K562 (cell line): ENCODE data around the gene ZNF439. TPM values are rescaled to one million over a fixed set of nuclear protein-coding genes. Genes with fewer than 3 reads are reported as not detected.

Experiments
- ATAC-seq: fragments of 200-7000 bp; cut with Tn5 transposase; 3 replicates; pipeline ENCODE4 v1.9.1; 2020; ENCODE audit warnings: moderate library complexity
- BruUV-seq: library from RNA; stranded (reverse); fragments of 400-500 nt; replicated peaks from 2 replicates; lab custom pipeline; 2021; lab: Mats Ljungman, UMichigan
- CTCF ChIA-PET: fragments of 300-600 bp; formaldehyde crosslinking; extraction: SDS; loops from one replicate; lab custom pipeline; 2021; ENCODE audit warnings: low intra/inter-chr PET ratio; lab: Yijun Ruan, JAX
- POLR2A ChIA-PET: fragments of 300-600, 350-650 bp; sonication (Branson Sonifier 250); formaldehyde crosslinking; extraction: SDS; loops from one replicate; lab custom pipeline; 2021; ENCODE audit warnings: antibody characterized with exemption, inconsistent platforms; lab: Yijun Ruan, JAX
- DNase-seq, 4 experiments: peaks; one replicate each; pipeline versions ENCODE4 v3.0.0 to v3.0.0-alpha.2; 2011 to 2018; ENCODE audit warnings: low spot score in 3 of 4, mixed read lengths in 3 of 4; ENCODE audit errors: extremely low read depth in 1 of 4
- FAIRE-seq: peaks from 2 replicates; lab custom pipeline; 2011; peaks lifted over from hg19 to GRCh38; lab: Jason Lieb, UNC
- H2AFZ ChIP-seq: 2 replicates; pipeline ENCODE4 v1.6.0; 2011; ENCODE audit warnings: low read depth, low read length, control low read depth, inconsistent platforms
- H3K27ac ChIP-seq: fragments of 200-600 bp; 3 replicates; pipeline ENCODE4 v1.8.0; 2011; ENCODE audit warnings: low read depth, mild to moderate bottlenecking, control low read depth, inconsistent platforms, low read length, moderate library complexity, mixed read lengths; ENCODE audit errors: extremely low read depth
- H3K27me3 ChIP-seq, 2 experiments: fragments of 300-600 bp in 1 of 2; 2 replicates in 1 of 2; 3 replicates in 1 of 2; pipeline versions ENCODE4 v1.6.0 to v1.8.0; 2011; ENCODE audit warnings: inconsistent platforms in 2 of 2, low read length in 2 of 2, mild to moderate bottlenecking in 1 of 2, mixed read lengths in 1 of 2, moderate library complexity in 1 of 2; ENCODE audit not compliant: control insufficient read depth in 2 of 2, insufficient read depth in 2 of 2
- H3K36me3 ChIP-seq: fragments of 300-600 bp; 3 replicates; pipeline ENCODE4 v1.8.0; 2011; ENCODE audit warnings: mild to moderate bottlenecking, low read length, inconsistent platforms; ENCODE audit not compliant: control insufficient read depth, insufficient read depth
- H3K4me1 ChIP-seq, 2 experiments: fragments of 200-600 bp in 1 of 2; replicated peaks in 1 of 2; 2 replicates in 1 of 2; 3 replicates in 1 of 2; pipeline versions ENCODE4 v1.5.1 to v1.8.0; 2011; ENCODE audit warnings: inconsistent platforms in 2 of 2, low read length in 2 of 2, mild to moderate bottlenecking in 1 of 2, mixed read lengths in 1 of 2, moderate library complexity in 1 of 2; ENCODE audit not compliant: control insufficient read depth in 2 of 2, insufficient read depth in 2 of 2
- H3K4me2 ChIP-seq: 2 replicates; pipeline ENCODE4 v1.6.1; 2011; ENCODE audit warnings: low read length, control low read depth, inconsistent platforms, mixed read lengths; ENCODE audit not compliant: insufficient read depth
- H3K4me3 ChIP-seq: fragments of 200-600 bp; sonication (generic), shearing (Covaris generic); 2 replicates; pipeline ENCODE4 v1.5.1; 2016; ENCODE audit warnings: control low read depth, inconsistent platforms
- H3K79me2 ChIP-seq: fragments of 200-600 bp; 3 replicates; pipeline ENCODE4 v1.8.0; 2011; ENCODE audit warnings: low read length, inconsistent platforms; ENCODE audit not compliant: control insufficient read depth, insufficient read depth
- H3K9ac ChIP-seq, 2 experiments: 2 replicates each; pipeline versions ENCODE4 v1.6.0 to v1.6.1; 2011; ENCODE audit warnings: low read depth in 2 of 2, low read length in 2 of 2, control low read depth in 1 of 2, inconsistent platforms in 1 of 2, mild to moderate bottlenecking in 1 of 2, mixed read lengths in 1 of 2; ENCODE audit not compliant: insufficient read depth in 1 of 2
- H3K9me1 ChIP-seq: one replicate; pipeline ENCODE4 v1.6.0; 2011; ENCODE audit warnings: inconsistent platforms, mild to moderate bottlenecking, low read length, moderate library complexity; ENCODE audit not compliant: control insufficient read depth, insufficient read depth
- H3K9me3 ChIP-seq: replicated peaks from 2 replicates; pipeline ENCODE4 v1.5.1; 2011; ENCODE audit warnings: low read depth, low read length, inconsistent platforms; ENCODE audit not compliant: control insufficient read depth, insufficient read depth
- H4K20me1 ChIP-seq: replicated peaks from 2 replicates; pipeline ENCODE4 v1.6.1; 2011; ENCODE audit warnings: low read length, inconsistent platforms, mixed read lengths; ENCODE audit not compliant: control insufficient read depth, insufficient read depth
- CBX1 ChIP-seq: sonication (generic); IDR thresholded peaks from 2 replicates; pipeline ENCODE4 v1.6.1; 2016; ENCODE audit warnings: antibody characterized with exemption, low read depth, mild to moderate bottlenecking
- CBX5 ChIP-seq: IDR thresholded peaks from 2 replicates; pipeline ENCODE4 v1.6.1; 2014; ENCODE audit warnings: low read depth, borderline replicate concordance
- CHAMP1 ChIP-seq: fragments of 450-650 bp; IDR thresholded peaks from 2 replicates; pipeline ENCODE4 v1.6.1; 2016; ENCODE audit warnings: mild to moderate bottlenecking
- EGR1 ChIP-seq: fragments of 450-650 bp; conservative IDR thresholded peaks from 2 replicates; pipeline ENCODE4 v1.6.1; 2017; ENCODE audit warnings: mild to moderate bottlenecking
- ELF2 ChIP-seq: fragments of 250-450 bp; sonication (Bioruptor Pico); IDR thresholded peaks from 2 replicates; pipeline ENCODE4 v1.5.0; 2021; ENCODE audit warnings: mild to moderate bottlenecking
- ETV6 ChIP-seq, 3 experiments: fragments of 150-350 bp in 1 of 3; sonication (generic) in 1 of 3; formaldehyde crosslinking in 1 of 3; IDR thresholded peaks; 2 replicates each; pipeline versions ENCODE4 v1.6.1 to v1.8.0; 2014 to 2022; ENCODE audit warnings: borderline replicate concordance in 2 of 3, low read depth in 2 of 3, antibody characterized with exemption in 1 of 3, low read length in 1 of 3, mild to moderate bottlenecking in 1 of 3, missing genetic modification reagents in 1 of 3
- FOXO4 ChIP-seq: fragments of 450-650 bp; formaldehyde crosslinking; IDR thresholded peaks from 2 replicates; pipeline ENCODE4 v1.4.0; 2020; ENCODE audit warnings: mild to moderate bottlenecking, moderate library complexity
- MTF1 ChIP-seq: fragments of 250-450 bp; sonication (Bioruptor Pico); IDR thresholded peaks from 2 replicates; pipeline ENCODE4 v1.9.0; 2021; ENCODE audit warnings: moderate library complexity, mild to moderate bottlenecking, inconsistent platforms, borderline replicate concordance
- RAD21 ChIP-seq, 2 experiments: fragments of 250-450 bp in 1 of 2; fragments of 450-650 bp in 1 of 2; sonication (Bioruptor Pico) in 1 of 2; formaldehyde crosslinking in 1 of 2; IDR thresholded peaks in 1 of 2; conservative IDR thresholded peaks in 1 of 2; 2 replicates each; pipeline versions ENCODE4 v1.4.0 to v1.8.0; 2020 to 2022; ENCODE audit warnings: mild to moderate bottlenecking in 2 of 2, moderate library complexity in 1 of 2
- SMARCA5 ChIP-seq: fragments of 450-650 bp; IDR thresholded peaks from 2 replicates; pipeline ENCODE4 v1.6.1; 2016
- SPI1 ChIP-seq: IDR thresholded peaks from 2 replicates; pipeline ENCODE4 v1.6.1; 2011; ENCODE audit warnings: low read depth, low read length, control low read depth, borderline replicate concordance
- TRIM24 ChIP-seq, 2 experiments: fragments of 450-650 bp; IDR thresholded peaks; 2 replicates each; pipeline ENCODE4 v1.6.1; 2016
- ZNF217 ChIP-seq: sonication (generic); formaldehyde crosslinking; IDR thresholded peaks from 2 replicates; pipeline ENCODE4 v1.8.0; 2022; ENCODE audit warnings: mild to moderate bottlenecking, missing genetic modification reagents
- ZNF280B ChIP-seq: fragments of 250-450 bp; sonication (Bioruptor Pico); IDR thresholded peaks from 2 replicates; pipeline ENCODE4 v1.5.1; 2021; ENCODE audit warnings: mild to moderate bottlenecking
- ZNF354B ChIP-seq: fragments of 250-450 bp; sonication (Bioruptor Pico); IDR thresholded peaks from 2 replicates; pipeline ENCODE4 v1.4.0; 2020
- WGBS: fragments of 100-300 bp; shearing (Covaris generic); methylation state at CpG from one replicate; pipeline ENCODE4 v1.1.6; 2016; ENCODE audit warnings: low coverage, mixed read lengths; ENCODE audit not compliant: insufficient coverage; ENCODE audit errors: missing lambda C conversion rate; 5-methylcytosine and 5-hydroxymethylcytosine counted together
- in situ Hi-C: fragments of 300-500 bp; cut with MboI; formaldehyde crosslinking; loops from 4 replicates; pipeline ENCODE4 v1.15.0; 2018; ENCODE audit warnings: inconsistent platforms, mixed read lengths
- intact Hi-C: fragments of 100-400 bp; cut with micrococcal nuclease; formaldehyde crosslinking; loops from 2 replicates; pipeline ENCODE4 v1.14.2; 2022
- polyA plus RNA-seq, 8 experiments: library from polyadenylated mRNA; depleted of rRNA in 4 of 8; stranded (reverse) in 5 of 8; unstranded in 3 of 8; fragments of >200 nt; fragmentation: Nextera tagmentation in 2 of 8; fragmentation: Illumina TruSeq in 1 of 8; extraction: Ambion mirVana in 2 of 8; extraction: Trizol in 1 of 8; gene quantifications; 2 replicates each; pipeline versions ENCODE4 v1.2.1 to v1.2.3, GENCODE V29; 2011 to 2014; ENCODE audit warnings: inconsistent platforms in 1 of 8, missing spikeins in 1 of 8
- total RNA-seq, 7 experiments: library from RNA; depleted of rRNA in 6 of 7; stranded (reverse); fragments of >200 nt in 6 of 7; fragmentation: Illumina TruSeq in 2 of 7; extraction: Trizol in 2 of 7; gene quantifications; 2 replicates each; pipeline versions ENCODE4 v1.2.1 to v1.2.3, GENCODE V29; 2011 to 2021; ENCODE audit warnings: low replicate concordance in 1 of 7

ZNF439 gene
- total and polyA plus RNA-seq, 9 of the 15 experiments (the other 6 are each of a cell fraction or from before 2014, with no cell fraction given), result 0.04 to 0.18 (median 0.10) TPM; not detected in 3

GRCh38 chr19:11821474-11822109 is 26.9 kb upstream of the ZNF439 start:
- CTCF ChIA-PET, result no interaction called here
- H3K4me3 ChIP-seq, result no peak overlapping the region
- in situ Hi-C loops, result no loop called here
- TF ChIP-seq CHAMP1 (no peak), CBX5 (no peak), FOXO4 (no peak), EGR1 (peak; percentile 60), ETV6 (IDR thresholded peaks at IDR 0.05; ENCODE audit: borderline replicate concordance in 1 of 2, low read depth in 2 of 2, low read length in 1 of 2) (no peak), ETV6 (CRISPR knock-in tag; IDR thresholded peaks at IDR 0.05; ENCODE audit: borderline replicate concordance) (no peak), SMARCA5 (no peak), ELF2 (CRISPR knock-in tag) (no peak), ZNF217 (CRISPR knock-in tag) (no peak), ZNF280B (CRISPR knock-in tag) (no peak), TRIM24 (IDR thresholded peaks at IDR 0.05) (0 out of 4 replicates have a peak, but pooled peaks of 1 of the 2 experiments have one; percentile 9), RAD21 (CRISPR knock-in tag; conservative IDR thresholded peaks at IDR 0.05 in 1 of 2, IDR thresholded peaks at IDR 0.05 in 1 of 2) (no peak), ZNF354B (CRISPR knock-in tag) (no peak), SPI1 (no peak), CBX1 (no peak), MTF1 (CRISPR knock-in tag) (no peak)

More at GRCh38 chr19:11821474-11822109, 26.9 kb upstream of the ZNF439 start:
- Histone ChIP-seq H3K9ac (no peak overlapping the region), H3K79me2 (peaks cover 60% of the 10 kb centered on the region), H4K20me1 (0 out of 2 replicates have a peak, but pooled peaks cover 7% of the 10 kb centered on the region), H3K36me3 (peaks cover 61% of the 10 kb centered on the region), H3K9me1 (peaks cover 3% of the 10 kb centered on the region), H3K4me2 (peak overlapping the region; percentile 35; the same call in 1 of the 2 replicates), H3K9me3 (no peaks in the 10 kb centered on the region), H2AFZ (no peak overlapping the region), H3K27ac (peak overlapping the region; percentile 26; the same call in 2 of the 3 replicates), H3K4me1 (peaks cover 4 to 15% of the 10 kb centered on the region in 2 experiments), H3K27me3 (no peaks in the 10 kb centered on the region)
- BruUV-seq, result no TSS peak
- POLR2A ChIA-PET, result interaction anchor here (0.6 kb wide), 1 partner anchor 317 kb away, joined by 3 read pairs; no protein-coding TSS in a partner anchor
- intact Hi-C loops, result no loop called here
- DNase-seq, result peak; percentile 21 to 76 (median 40)
- 15% methylated on average over 5 of the region's 5 CpGs for WGBS
- peak; percentile 97 for ATAC-seq
- FAIRE-seq, result peak; percentile 96
